Measurements from ENCODE around the gene DZIP1L. TPM values are rescaled to one million over a fixed set of nuclear protein-coding genes. Genes with fewer than 3 reads are reported as not detected.

The DZIP1L gene
- total and polyA plus RNA-seq, 10 donors: 0.85 to 38.6 (median 12.4) TPM

DNA sequence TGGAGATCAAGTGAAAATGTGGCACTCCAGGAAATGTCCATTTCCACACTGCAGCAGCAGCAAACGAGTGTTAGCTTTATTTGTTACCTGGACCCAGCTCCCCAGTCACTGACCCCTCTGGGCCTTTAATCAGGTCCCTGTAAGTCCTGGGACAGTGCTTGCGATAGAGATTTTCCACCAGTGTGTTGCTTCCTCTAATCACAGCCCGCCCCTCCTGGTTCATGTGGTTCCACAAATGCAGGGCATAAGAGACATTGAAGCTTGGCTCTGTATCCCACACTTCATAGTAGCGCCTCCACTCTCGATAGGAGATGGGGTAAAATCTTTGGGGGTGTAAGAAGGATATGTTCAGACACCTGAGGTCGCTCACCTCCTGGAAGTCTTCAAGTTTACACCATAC lies 8.8 kb upstream of the DZIP1L start:
- DNase-seq: no peak
- TF ChIP-seq CTCF (IDR thresholded peaks at IDR 0.05 in 8 of 11, conservative IDR thresholded peaks at IDR 0.05 in 3 of 11): no peak
- TF ChIP-seq POLR2A (IDR thresholded peaks at IDR 0.05): no peak
- Histone ChIP-seq H3K27ac (peak overlapping the region in 2 of 8 donors; percentile 71 to 77), H3K9me3 (peaks cover 0 to 5% (median 0%) of the 10 kb centered on the region in 8 donors), H3K36me3 (no peaks in the 10 kb centered on the region), H3K27me3 (replicated peaks in 1 of 7) (no peaks in the 10 kb centered on the region), H3K4me1 (peaks cover 0 to 23% (median 6%) of the 10 kb centered on the region in 6 donors), H3K4me3 (no peak overlapping the region)
- WGBS, 5 donors: 86 to 89% (median 88%) methylated on average over 6 of the region's 6 CpGs
- intact Hi-C loops (cut with DNase I; ENCODE audit: low total_unique reads): no loop called here

- no peak for TF ChIP-seq CTCF (IDR thresholded peaks at IDR 0.05 in 8 of 11, conservative IDR thresholded peaks at IDR 0.05 in 3 of 11)
- TF ChIP-seq POLR2A (IDR thresholded peaks at IDR 0.05): no peak
- TF ChIP-seq POLR2AphosphoS5 (IDR thresholded peaks at IDR 0.05): no peak
- Histone ChIP-seq H3K36me3 (no peaks in the 10 kb centered on the region), H3K4me1 (peaks cover 2 to 34% (median 20%) of the 10 kb centered on the region in 6 donors), H3K27ac (no peak overlapping the region), H3K27me3 (replicated peaks in 1 of 7) (peaks cover 0 to 18% (median 2%) of the 10 kb centered on the region in 7 donors), H3K4me3 (no peak overlapping the region), H3K9me3 (peaks cover 0 to 5% (median 0%) of the 10 kb centered on the region in 8 donors)
- 63 to 76% (median 71%) methylated on average over 4 of the region's 4 CpGs for WGBS, 5 donors
- no peak for DNase-seq
- intact Hi-C loops (cut with DNase I; ENCODE audit: low total_unique reads): no loop called here
These were observed 4.0 kb upstream of the DZIP1L start for GRCh38 chr3:138119423-138119766.

DNA sequence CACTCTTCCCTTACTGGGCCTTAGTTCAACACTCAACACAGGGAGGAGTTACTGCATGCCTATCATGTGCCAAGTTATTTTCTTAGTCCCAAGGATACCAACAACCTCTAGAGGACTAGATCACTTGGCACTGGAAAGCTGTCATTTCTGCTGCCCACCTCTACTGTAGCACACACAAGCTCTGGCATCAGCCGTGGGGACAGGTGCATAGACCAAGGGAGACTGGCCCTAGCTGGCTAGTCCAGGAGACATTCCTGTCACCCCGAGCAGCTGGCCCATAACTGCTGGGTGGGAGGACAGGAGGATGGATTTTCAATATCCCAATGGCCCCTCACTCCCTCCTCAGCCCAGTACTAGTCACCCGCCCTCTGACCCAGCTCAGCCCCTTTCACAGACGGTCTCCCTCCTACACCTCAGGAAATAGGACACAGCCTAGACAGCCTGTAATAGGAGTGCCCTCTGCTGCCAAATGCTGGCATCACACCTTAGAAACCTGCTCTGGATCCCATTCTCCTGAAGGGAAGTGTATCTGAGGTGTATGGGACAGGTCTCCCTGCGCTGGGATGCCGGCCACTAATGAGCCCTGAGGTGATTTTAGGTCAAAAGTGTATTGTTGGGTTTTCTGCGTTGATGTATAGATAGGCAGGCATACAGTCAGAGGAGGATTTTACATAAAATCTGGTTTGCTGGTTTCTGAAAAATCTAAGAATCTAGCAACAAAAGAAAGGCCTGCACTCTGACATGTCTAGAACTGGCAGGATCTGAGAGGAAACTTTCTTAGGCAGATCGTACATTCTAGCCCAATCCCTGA lies 3.4 kb upstream of the DZIP1L start:
- Histone ChIP-seq H3K4me3 (no peak overlapping the region), H3K27me3 (replicated peaks in 1 of 7) (peaks cover 0 to 19% (median 2%) of the 10 kb centered on the region in 7 donors), H3K36me3 (no peaks in the 10 kb centered on the region), H3K9me3 (peaks cover 0 to 5% (median 0%) of the 10 kb centered on the region in 8 donors), H3K4me1 (peaks cover 2 to 37% (median 23%) of the 10 kb centered on the region in 6 donors), H3K27ac (no peak overlapping the region)
- 30 to 43% (median 37%) methylated on average over 8 of the region's 8 CpGs for WGBS, 5 donors
- intact Hi-C loops (cut with DNase I; ENCODE audit: low total_unique reads): no loop called here
- DNase-seq: no peak
- TF ChIP-seq POLR2A (IDR thresholded peaks at IDR 0.05) (no peak), POLR2AphosphoS5 (IDR thresholded peaks at IDR 0.05) (no peak), CTCF (IDR thresholded peaks at IDR 0.05 in 8 of 11, conservative IDR thresholded peaks at IDR 0.05 in 3 of 11) (peak; percentile 37 to 84 (median 72))

- Histone ChIP-seq H3K4me1 (peaks cover 2 to 44% (median 23%) of the 10 kb centered on the region in 6 donors), H3K27me3 (replicated peaks in 1 of 7) (peaks cover 0 to 30% (median 2%) of the 10 kb centered on the region in 7 donors), H3K9me3 (no peaks in the 10 kb centered on the region), H3K4me3 (peak overlapping the region; percentile 49 to 83 (median 68)), H3K27ac (peak overlapping the region in 7 of 8 donors; percentile 74 to 84 (median 80)), H3K36me3 (no peaks in the 10 kb centered on the region)
- 22 to 40% (median 30%) methylated on average over 9 of the region's 9 CpGs for WGBS, 5 donors
- TF ChIP-seq POLR2AphosphoS5 (IDR thresholded peaks at IDR 0.05) (no peak), CTCF (IDR thresholded peaks at IDR 0.05 in 8 of 11, conservative IDR thresholded peaks at IDR 0.05 in 3 of 11) (no peak)
- no peak for DNase-seq
- intact Hi-C loops (cut with DNase I; ENCODE audit: low total_unique reads): no loop called here
These were observed 933 bp downstream of the DZIP1L start for GRCh38 chr3:138114431-138114918.

All from spleen (tissue), 11 donors.